AG04449 (cell line): Measurements from ENCODE around the gene TMCC3.

Source experiments
- CTCF ChIA-PET: fragments of 350-600 bp; formaldehyde crosslinking; extraction: SDS; loops from one replicate; lab custom pipeline; 2021; ENCODE audit warnings: antibody characterized with exemption; lab: Yijun Ruan, JAX
- POLR2A ChIA-PET: fragments of 400-600, 350-600 bp; formaldehyde crosslinking; extraction: SDS; loops from one replicate; lab custom pipeline; 2020; ENCODE audit warnings: antibody characterized with exemption, inconsistent platforms; lab: Yijun Ruan, JAX
- DNase-seq: peaks from one replicate; pipeline ENCODE4 v3.0.0-alpha.2; 2010; ENCODE audit warnings: low read depth, low spot score
- H3K4me3 ChIP-seq: 2 replicates; pipeline ENCODE4 v1.5.1; 2011; ENCODE audit warnings: low read depth, mild to moderate bottlenecking, control low read depth, low read length
- TF ChIP-seq, protein P1 (sequence below): IDR thresholded peaks from one replicate; pipeline ENCODE4 v1.5.1; 2011; ENCODE audit warnings: mild to moderate bottlenecking, moderate library complexity, low read length, control low read depth, inconsistent platforms; ENCODE audit not compliant: insufficient read depth; ENCODE audit errors: missing control alignments

TMCC3 gene

DNA sequence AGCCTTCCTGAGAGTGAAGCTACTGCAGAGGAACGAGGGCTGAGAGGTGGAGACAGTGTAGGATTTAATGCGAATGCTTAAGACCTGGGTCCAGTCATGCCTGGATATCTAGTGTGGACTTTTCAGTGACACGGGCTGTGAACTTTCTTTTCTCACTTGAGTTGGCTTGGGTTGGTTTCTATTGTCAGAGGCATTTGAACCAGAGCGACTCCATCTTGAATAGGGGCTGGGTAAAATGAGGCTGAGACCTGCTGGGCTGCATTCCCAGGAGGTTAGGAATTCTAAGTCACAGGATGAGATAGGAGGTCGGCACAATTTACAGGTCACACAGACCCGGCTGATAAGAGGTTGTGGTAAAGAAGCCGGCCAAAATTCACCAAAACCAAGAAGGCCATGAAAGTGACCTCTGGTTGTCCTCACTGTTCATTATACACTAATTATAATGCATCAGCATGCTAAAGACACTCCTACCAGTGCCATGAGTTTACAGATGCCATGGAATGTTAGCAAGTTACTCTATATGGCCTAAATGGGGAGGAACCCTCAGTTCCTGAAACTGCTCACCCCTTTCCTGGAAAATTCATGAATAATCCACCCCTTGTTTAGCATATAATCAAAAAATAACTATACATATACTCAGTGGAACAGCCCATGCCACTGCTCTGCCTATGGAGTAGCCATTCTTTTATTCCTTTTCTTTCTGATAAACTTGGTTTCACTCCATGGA is 34.2 kb upstream of the TMCC3 start:
- DNase-seq, result no peak
- TF ChIP-seq, protein P1, sequence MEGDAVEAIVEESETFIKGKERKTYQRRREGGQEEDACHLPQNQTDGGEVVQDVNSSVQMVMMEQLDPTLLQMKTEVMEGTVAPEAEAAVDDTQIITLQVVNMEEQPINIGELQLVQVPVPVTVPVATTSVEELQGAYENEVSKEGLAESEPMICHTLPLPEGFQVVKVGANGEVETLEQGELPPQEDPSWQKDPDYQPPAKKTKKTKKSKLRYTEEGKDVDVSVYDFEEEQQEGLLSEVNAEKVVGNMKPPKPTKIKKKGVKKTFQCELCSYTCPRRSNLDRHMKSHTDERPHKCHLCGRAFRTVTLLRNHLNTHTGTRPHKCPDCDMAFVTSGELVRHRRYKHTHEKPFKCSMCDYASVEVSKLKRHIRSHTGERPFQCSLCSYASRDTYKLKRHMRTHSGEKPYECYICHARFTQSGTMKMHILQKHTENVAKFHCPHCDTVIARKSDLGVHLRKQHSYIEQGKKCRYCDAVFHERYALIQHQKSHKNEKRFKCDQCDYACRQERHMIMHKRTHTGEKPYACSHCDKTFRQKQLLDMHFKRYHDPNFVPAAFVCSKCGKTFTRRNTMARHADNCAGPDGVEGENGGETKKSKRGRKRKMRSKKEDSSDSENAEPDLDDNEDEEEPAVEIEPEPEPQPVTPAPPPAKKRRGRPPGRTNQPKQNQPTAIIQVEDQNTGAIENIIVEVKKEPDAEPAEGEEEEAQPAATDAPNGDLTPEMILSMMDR, result no peak
- POLR2A ChIA-PET, result no interaction called here
- CTCF ChIA-PET, result no interaction called here
- H3K4me3 ChIP-seq, result no peak overlapping the region

DNA sequence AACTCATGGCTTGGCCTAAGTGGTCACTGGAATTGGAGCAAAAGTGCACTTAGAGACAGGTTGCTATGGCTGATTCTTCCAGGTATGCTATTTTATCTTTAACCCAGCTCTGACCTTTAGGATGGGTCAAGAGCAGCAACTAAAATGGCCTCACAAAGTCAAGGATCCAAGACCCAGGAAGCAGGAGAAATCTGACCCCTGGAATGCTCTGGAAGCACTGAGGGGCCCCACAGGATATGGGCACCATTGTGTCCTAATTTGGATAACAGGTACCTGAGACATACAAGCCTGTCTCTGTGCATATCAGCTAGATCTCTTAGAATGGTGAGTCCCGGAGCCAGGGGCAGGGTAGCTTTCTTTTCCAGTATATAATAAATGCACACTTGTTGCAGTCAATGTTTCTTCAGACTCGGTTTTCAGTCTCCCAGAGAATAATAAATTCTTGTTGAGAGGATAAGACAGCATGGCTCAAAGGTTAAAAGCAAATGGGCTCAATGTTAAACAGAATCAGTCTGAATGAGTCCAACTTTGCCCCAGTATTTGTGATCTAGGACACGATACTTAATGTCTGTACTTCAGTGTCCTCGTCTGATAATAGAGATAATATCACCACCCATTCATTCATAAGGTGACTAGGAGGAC is 29.3 kb upstream of the TMCC3 start:
- TF ChIP-seq, protein P1, result no peak
- DNase-seq, result no peak
- POLR2A ChIA-PET, result no interaction called here
- no peak overlapping the region for H3K4me3 ChIP-seq
- CTCF ChIA-PET, result no interaction called here

DNA sequence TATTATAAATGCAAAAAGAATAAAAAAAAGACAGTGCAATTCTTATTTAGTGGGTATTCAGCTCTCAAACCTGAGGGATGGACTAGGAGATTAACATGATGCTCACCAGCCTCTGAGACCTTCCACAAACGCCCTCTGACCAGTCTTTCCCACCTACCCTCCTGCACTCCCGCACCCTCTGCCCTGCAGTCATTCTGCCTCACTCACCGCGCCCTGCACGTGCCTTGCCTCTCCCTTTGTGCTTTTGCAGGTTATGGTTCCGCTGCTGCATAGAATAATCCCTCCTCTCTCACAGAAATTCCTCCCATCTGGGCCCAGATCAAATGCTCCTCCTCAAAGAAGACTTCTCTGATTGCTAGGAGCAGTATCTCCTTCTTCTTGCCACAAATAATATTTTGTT is 28.5 kb upstream of the TMCC3 start:
- CTCF ChIA-PET, result interaction anchor here (0.8 kb wide), 1 partner anchor 9 kb away, joined by 3 read pairs; no protein-coding TSS in a partner anchor

DNA sequence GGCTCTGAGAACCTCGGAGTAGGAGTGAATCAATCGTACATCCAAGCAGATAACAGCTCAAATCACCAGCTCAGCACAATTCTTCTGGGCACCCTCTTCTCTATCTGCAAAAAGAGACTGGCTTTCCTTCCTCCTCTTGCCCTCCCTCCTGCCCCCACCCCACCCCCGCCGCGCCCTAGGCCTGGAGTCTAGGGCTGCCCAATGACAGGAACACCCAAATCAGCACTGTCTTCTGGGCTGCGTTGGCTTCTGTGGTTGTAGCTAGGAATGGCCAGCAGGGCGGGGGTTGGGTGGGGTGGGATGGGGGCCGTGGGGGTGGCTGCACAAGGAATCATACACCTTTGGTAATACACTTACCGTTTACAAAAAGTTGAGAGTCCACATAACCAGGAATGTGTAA is 28.0 kb upstream of the TMCC3 start:
- H3K4me3 ChIP-seq, result no peak overlapping the region
- POLR2A ChIA-PET, result no interaction called here
- CTCF ChIA-PET, result interaction anchor here (0.8 kb wide), 1 partner anchor 9 kb away, joined by 3 read pairs; no protein-coding TSS in a partner anchor
- no peak for DNase-seq
- TF ChIP-seq, protein P1, result no peak

More for the DNA sequence above, 28.5 kb upstream of the TMCC3 start:
- H3K4me3 ChIP-seq, result no peak overlapping the region
- DNase-seq, result no peak
- POLR2A ChIA-PET, result no interaction called here
- TF ChIP-seq, protein P1, result no peak

DNA sequence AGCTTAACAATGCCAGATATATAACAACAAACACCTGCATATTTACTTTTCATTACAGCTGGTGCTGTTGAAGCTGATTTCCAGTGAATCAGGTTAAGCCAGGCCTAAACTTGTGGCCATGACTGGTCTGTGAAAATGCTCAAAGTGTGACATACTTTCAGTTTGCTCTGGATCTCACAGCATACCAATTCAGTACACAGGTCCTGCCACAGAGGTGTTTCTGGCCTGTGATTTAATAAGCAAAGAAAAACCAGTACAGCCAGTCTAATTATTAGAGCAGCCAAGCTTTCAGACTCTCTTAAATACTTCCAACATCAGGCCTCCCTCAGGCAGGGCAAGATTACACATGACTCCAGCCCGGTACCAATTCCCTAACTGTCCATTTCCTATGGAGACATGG is 27.4 kb upstream of the TMCC3 start:
- ChIA-PET CTCF (interaction anchor here (0.8 kb wide), 1 partner anchor 8 kb away, joined by 3 read pairs; no protein-coding TSS in a partner anchor), POLR2A (no interaction called here)
- TF ChIP-seq, protein P1, result no peak
- no peak for DNase-seq
- H3K4me3 ChIP-seq, result no peak overlapping the region

DNA sequence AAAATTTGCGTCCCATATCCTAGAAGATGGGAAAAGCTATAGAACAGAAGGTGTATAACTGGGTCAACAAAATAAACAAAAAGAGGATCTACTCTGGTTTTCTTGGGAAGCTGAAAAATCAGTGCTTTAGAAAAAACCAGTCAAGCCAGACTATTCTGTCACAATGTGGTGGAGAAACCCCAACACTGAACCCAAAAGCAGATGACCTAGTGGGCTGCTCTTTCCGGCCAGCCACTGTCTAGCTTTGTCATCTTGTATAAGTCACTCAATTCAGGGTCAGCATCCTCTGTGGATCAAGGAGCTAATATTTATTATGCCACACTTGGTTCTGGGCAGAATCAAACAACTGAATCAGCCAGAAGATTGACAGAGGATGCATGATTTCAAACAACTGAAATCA is 26.6 kb upstream of the TMCC3 start:
- no peak for DNase-seq
- CTCF ChIA-PET, result no interaction called here
- POLR2A ChIA-PET, result no interaction called here
- TF ChIP-seq, protein P1, result no peak
- H3K4me3 ChIP-seq, result no peak overlapping the region
